Fibroblast of mammary gland (primary cell): ENCODE results near the gene PIM3.
A peak's percentile ranks its signal among the peaks of the same experiment; 100 is the strongest.

Experiments
- DNase-seq: peaks from one replicate; pipeline ENCODE4 v3.0.0-alpha.2; 2010; ENCODE audit warnings: low read depth
- H3K4me3 ChIP-seq: 2 replicates; pipeline ENCODE4 v1.5.1; 2011; ENCODE audit warnings: low read depth, mild to moderate bottlenecking, low read length, moderate library complexity; ENCODE audit not compliant: control insufficient read depth
- TF ChIP-seq, protein P1 (sequence below): conservative IDR thresholded peaks from 2 replicates; pipeline ENCODE4 v1.5.1; 2011; ENCODE audit warnings: low read depth, low read length, inconsistent platforms; ENCODE audit not compliant: control insufficient read depth, insufficient read depth

PIM3 gene

DNA sequence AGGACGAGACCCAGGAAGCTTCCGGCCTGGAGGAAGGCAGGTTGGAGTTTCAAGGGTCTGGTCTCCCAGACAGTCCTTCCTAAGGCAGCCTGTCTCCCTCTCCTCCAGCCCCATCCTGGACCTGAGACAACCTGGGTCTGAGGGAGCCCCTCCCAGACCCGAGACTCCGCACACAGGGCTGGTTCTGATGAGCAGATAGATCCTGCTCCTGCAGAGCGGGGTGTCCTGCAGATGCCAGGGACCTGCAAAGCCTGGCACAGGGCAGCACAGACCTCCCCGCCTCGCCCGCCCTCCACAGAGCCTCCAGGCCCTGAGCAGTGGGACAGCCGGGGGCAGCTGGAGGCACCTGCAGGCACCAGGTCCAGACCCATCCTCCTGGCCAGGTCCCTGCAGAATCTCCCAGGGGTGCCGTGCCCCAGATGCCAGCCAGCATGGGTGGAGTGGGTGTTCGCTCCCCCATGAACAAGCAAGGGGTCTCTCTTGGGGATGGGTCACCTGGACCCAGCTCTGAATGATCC is 7.8 kb downstream of the PIM3 start:
- TF ChIP-seq, protein P1, sequence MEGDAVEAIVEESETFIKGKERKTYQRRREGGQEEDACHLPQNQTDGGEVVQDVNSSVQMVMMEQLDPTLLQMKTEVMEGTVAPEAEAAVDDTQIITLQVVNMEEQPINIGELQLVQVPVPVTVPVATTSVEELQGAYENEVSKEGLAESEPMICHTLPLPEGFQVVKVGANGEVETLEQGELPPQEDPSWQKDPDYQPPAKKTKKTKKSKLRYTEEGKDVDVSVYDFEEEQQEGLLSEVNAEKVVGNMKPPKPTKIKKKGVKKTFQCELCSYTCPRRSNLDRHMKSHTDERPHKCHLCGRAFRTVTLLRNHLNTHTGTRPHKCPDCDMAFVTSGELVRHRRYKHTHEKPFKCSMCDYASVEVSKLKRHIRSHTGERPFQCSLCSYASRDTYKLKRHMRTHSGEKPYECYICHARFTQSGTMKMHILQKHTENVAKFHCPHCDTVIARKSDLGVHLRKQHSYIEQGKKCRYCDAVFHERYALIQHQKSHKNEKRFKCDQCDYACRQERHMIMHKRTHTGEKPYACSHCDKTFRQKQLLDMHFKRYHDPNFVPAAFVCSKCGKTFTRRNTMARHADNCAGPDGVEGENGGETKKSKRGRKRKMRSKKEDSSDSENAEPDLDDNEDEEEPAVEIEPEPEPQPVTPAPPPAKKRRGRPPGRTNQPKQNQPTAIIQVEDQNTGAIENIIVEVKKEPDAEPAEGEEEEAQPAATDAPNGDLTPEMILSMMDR, result no peak

DNA sequence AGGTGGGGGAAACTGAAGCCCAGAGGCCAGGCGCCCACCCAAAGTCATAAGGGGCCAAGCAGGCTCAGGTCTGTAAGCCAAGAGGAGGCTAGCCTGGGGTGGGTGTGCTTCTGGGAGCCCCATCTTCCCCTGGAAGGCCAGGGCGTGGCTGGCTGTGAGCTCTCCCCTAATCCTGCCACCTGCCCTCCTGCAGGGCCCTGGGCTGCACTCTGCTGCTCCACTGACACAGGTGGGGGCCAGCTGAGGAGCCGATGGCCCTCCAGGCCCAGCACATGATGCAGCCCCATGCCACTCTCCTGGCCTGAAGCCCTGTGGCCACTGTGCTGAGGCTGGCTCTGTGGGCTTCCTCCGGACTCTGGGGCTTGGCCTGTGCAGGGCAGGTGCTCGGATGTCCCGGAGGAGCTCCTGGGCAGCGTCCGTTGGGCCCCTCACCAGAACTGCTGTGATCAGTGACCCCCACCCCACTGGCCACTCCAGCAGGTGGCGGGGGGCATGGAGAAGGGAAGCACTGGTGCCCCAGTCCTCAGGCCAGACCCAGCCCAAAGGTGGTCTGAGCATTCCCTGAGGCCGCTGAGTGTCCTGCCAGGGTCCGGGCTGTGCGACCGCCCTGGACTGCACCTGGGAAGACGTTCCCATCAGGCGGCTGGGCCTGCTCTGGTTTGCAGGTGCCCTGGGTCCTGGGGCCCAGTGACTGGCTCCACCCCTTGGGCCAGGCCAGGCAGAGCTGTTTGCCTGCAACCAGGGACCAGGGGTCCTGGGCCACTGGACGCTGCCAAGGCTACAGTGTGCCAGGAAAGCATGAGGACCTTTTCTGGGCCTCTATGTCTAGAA is 8.5 kb downstream of the PIM3 start:
- no peak overlapping the region for H3K4me3 ChIP-seq
- TF ChIP-seq, protein P1, result no peak
- DNase-seq, result no peak

More for the DNA sequence above, 7.8 kb downstream of the PIM3 start:
- H3K4me3 ChIP-seq, result no peak overlapping the region
- DNase-seq, result no peak

DNA sequence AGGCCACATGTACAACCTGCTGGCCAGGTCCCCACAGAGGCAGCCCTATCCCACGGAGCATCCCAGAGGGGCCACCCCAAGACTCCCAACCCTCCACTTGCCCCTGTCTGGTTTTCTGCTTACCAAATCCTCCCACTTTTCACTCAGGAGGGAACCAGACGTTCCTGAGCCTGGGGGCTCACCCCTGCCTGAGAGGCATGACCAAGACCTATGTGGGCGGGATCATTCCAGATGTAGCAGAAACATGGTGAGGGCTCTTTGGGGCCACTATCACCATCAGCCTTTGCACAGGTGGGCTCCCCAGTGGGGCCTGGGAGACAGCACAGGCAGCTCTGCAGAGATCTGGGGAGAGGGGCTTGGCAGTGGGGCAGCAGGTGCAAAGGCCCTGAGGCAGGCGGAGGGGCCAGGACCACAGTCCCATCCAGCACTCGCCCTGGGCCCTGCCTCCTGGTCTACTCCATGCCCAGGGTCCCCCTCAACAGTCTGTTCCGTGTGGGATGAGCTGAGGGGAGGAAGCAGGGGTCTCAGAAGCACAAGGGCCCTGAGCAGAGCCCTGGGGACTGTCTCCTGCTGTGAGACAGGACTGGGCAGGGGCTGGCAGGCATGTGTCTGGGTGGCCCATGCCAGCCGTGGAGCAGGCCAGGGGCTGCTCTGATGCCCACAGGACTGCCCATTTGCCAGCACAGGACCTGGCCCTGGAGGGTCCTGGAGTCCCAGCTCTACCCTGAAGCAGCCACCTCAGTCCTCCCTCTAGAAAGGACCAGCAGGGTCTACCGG is 9.4 kb downstream of the PIM3 start:
- no peak for DNase-seq
- no peak overlapping the region for H3K4me3 ChIP-seq
- TF ChIP-seq, protein P1, result no peak

DNA sequence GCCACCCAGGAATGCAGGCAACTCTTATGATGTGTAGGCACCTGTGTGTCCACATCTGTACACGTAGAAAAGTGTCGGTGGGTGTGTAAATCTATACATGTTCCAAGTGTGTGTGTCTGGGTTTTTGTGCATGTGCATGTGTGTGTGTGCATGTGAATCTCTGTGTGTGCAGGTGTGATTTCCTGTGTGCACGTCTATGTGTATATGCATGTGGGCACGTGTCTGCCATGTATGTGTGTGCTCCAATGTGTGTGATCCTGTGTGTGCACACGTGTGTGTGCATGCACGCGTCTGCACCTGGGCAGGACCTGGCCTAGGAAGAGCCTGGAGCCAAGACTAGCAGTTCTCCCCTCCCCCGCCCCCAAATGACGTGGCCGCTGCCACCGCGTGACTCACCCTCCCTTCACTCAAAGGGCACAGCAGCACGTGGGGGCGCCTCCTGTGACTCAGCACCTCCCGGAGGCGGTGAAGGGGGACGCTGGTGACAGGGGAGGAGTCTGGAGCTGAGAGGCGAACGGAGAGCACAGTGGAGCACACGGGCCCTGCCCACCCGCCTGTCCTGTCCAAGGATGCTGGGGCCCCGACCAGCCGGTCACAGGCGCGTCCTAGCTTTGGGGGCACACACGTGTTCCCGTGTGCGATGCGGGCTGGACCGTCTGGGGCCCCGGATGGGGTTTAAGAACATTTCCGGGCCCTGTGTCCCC is 10.1 kb downstream of the PIM3 start:
- TF ChIP-seq, protein P1, result no peak
- H3K4me3 ChIP-seq, result peak overlapping the region; percentile 34
- peak; percentile 96 for DNase-seq

DNA sequence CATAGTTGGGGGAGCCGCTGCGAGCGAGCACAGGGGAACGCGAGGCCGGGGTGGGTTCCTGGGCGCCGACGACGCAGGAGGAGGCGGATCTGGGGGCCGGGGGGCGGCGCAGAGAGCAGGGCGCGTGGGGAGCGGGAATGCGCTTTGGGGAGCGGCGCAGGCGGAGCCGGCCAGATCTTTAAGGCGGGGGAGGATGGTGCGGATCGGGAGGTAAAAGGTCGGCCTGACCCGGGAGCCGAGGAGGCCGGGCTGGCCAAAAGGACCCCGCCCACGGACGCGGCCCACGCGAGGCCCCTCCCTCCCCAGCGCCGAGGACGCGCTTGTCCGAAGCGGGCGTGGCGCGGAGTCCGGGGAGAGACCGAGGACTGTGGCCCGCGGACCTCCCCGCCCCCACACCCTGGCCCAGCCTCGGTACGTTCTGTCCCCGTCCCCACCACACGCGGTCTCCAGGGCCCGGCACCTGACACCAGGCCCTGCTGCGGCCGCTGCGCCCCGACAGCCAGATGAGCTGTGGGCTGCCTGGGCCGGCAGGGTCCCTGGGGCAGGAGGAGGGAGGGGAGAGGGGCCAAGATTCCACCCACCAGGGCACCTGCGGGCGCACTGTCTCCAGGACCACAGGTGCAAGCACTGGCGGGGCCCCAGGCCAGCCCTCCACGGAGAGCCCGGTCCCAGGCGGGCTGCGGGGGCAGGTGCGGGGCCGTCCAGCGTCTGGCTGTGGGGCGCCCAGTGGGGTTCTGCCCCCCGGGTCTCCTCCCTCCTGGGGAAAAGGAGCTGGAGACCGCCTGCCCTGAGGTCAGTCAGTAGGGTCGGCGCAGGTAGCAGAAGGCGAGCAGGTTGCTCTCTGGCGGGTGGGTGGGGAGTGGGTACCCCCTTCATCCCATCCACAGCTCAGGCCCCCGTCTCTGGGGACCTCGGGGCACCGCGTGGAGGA is 10.9 kb downstream of the PIM3 start:
- peak overlapping the region; percentile 34 for H3K4me3 ChIP-seq
- TF ChIP-seq, protein P1, result no peak
- DNase-seq, result peak; percentile 63
